ENCODE measurements around the gene CSRP1. TPM values are rescaled to one million over a fixed set of nuclear protein-coding genes. Genes with fewer than 3 reads are reported as not detected.

Gene CSRP1
- total RNA-seq, 1 donor from 2014 or later: 317 TPM

DNA sequence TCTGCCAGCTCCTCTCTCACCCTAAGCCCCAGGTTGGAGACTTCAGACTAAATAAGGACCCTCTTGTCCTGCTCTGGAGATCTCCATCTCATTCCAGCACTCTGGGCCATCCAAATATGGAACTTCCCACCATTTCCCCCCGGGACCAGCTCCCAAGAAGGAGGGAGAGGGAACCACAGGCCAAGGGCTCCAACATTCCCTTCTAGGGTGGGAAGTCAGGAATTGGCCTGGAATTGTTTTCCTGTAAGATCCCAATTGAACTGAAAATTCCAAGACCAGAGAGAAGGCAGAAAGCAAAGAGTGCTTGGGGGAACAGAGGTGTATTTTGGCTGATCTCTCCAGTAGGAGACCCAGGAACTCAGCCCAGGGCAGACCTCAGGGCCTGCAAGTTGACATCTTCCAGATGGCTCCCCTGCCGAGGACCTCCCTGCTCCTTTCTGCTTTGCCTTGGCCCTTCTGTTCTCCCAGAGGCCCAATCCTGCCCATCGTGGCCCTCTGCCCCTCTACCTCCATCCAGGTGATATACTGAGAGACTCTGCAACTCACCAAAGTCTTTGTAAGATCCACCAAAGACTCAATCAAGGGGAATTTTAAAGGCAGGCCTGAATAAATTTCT lies 14.9 kb downstream of the CSRP1 start:
- H3K4me3 ChIP-seq (ENCODE audit: insufficient read depth, low read depth, low read length): no peak overlapping the region
- H3K27ac ChIP-seq (ENCODE audit: low read depth, low read length): no peak overlapping the region
- Mint-ChIP-seq H3K4me3 (ENCODE audit: unreplicated experiment) (peak overlapping the region; percentile 17), H3K4me1 (ENCODE audit: low read depth, unreplicated experiment) (peaks cover 50% of the 10 kb centered on the region), H3K36me3 (ENCODE audit: low read depth, unreplicated experiment) (peaks cover 58% of the 10 kb centered on the region), H3K27ac (ENCODE audit: unreplicated experiment) (no peak overlapping the region), H3K9me3 (ENCODE audit: unreplicated experiment) (peaks cover 2% of the 10 kb centered on the region), H3K27me3 (ENCODE audit: low read depth, unreplicated experiment) (no peaks in the 10 kb centered on the region)
- no peak overlapping the region for H2AFZ ChIP-seq (ENCODE audit: low read depth, low read length)
- TF ChIP-seq, protein P1, sequence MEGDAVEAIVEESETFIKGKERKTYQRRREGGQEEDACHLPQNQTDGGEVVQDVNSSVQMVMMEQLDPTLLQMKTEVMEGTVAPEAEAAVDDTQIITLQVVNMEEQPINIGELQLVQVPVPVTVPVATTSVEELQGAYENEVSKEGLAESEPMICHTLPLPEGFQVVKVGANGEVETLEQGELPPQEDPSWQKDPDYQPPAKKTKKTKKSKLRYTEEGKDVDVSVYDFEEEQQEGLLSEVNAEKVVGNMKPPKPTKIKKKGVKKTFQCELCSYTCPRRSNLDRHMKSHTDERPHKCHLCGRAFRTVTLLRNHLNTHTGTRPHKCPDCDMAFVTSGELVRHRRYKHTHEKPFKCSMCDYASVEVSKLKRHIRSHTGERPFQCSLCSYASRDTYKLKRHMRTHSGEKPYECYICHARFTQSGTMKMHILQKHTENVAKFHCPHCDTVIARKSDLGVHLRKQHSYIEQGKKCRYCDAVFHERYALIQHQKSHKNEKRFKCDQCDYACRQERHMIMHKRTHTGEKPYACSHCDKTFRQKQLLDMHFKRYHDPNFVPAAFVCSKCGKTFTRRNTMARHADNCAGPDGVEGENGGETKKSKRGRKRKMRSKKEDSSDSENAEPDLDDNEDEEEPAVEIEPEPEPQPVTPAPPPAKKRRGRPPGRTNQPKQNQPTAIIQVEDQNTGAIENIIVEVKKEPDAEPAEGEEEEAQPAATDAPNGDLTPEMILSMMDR (IDR thresholded peaks at IDR 0.05; ENCODE audit: insufficient read depth, low read depth, low read length): no peak
- TF ChIP-seq EZH2 (IDR thresholded peaks at IDR 0.05; ENCODE audit: insufficient read depth, low read length): no peak
- H3K79me2 ChIP-seq (ENCODE audit: insufficient read depth, low read length): peaks cover 81% of the 10 kb centered on the region
- DNase-seq (ENCODE audit: low read depth) (no peak), FAIRE-seq (no peak)
- H3K9ac ChIP-seq (ENCODE audit: low read length): no peak overlapping the region
- H3K27me3 ChIP-seq (ENCODE audit: insufficient read depth, low read length): no peaks in the 10 kb centered on the region
- H4K20me1 ChIP-seq (ENCODE audit: insufficient read depth, low read length): peaks cover 96% of the 10 kb centered on the region
- no peaks in the 10 kb centered on the region for H3K9me3 ChIP-seq (ENCODE audit: insufficient read depth, low read depth, low read length)
- H3K36me3 ChIP-seq (ENCODE audit: insufficient read depth, low read length): peaks cover 57% of the 10 kb centered on the region
- no peak overlapping the region for H3K4me2 ChIP-seq (ENCODE audit: low read length)
- peaks cover 60% of the 10 kb centered on the region for H3K4me1 ChIP-seq (ENCODE audit: insufficient read depth, low read length)

DNA sequence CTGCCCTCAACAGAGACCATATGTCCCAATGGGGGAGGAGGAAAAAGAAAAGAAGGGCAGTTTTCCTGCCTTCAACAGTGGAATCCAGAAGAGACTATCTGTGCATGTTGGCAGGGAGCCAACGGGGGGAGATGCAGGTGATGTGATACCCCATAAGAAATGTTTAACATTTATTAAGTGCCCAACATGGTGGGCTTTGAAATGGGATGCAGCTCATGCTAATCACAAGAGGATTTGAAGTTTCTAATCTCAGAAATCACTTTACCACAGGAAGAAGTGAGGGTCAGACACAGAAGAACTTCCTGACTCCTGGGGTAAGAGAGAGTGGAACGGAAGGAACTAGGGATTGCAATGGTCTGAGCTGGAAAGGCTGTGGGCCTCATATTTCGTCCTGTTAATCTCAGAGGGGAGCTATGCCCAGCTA lies 16.2 kb downstream of the CSRP1 start:
- no peak overlapping the region for H3K4me3 ChIP-seq (ENCODE audit: insufficient read depth, low read depth, low read length)
- Mint-ChIP-seq H3K9me3 (ENCODE audit: unreplicated experiment) (peaks cover 2% of the 10 kb centered on the region), H3K4me3 (ENCODE audit: unreplicated experiment) (peak overlapping the region; percentile 34), H3K27ac (ENCODE audit: unreplicated experiment) (peak overlapping the region; percentile 58), H3K27me3 (ENCODE audit: low read depth, unreplicated experiment) (no peaks in the 10 kb centered on the region), H3K36me3 (ENCODE audit: low read depth, unreplicated experiment) (peaks cover 56% of the 10 kb centered on the region), H3K4me1 (ENCODE audit: low read depth, unreplicated experiment) (peaks cover 53% of the 10 kb centered on the region)
- H2AFZ ChIP-seq (ENCODE audit: low read depth, low read length): no peak overlapping the region
- peaks cover 68% of the 10 kb centered on the region for H3K79me2 ChIP-seq (ENCODE audit: insufficient read depth, low read length)
- no peaks in the 10 kb centered on the region for H3K27me3 ChIP-seq (ENCODE audit: insufficient read depth, low read length)
- peaks cover 56% of the 10 kb centered on the region for H3K4me1 ChIP-seq (ENCODE audit: insufficient read depth, low read length)
- peaks cover 66% of the 10 kb centered on the region for H3K36me3 ChIP-seq (ENCODE audit: insufficient read depth, low read length)
- peaks cover 94% of the 10 kb centered on the region for H4K20me1 ChIP-seq (ENCODE audit: insufficient read depth, low read length)
- H3K9me3 ChIP-seq (ENCODE audit: insufficient read depth, low read depth, low read length): no peaks in the 10 kb centered on the region
- FAIRE-seq (no peak), DNase-seq (ENCODE audit: low read depth) (no peak)
- H3K27ac ChIP-seq (ENCODE audit: low read depth, low read length): peak overlapping the region; percentile 10
- TF ChIP-seq EZH2 (IDR thresholded peaks at IDR 0.05; ENCODE audit: insufficient read depth, low read length): no peak
- TF ChIP-seq, protein P1 (IDR thresholded peaks at IDR 0.05; ENCODE audit: insufficient read depth, low read depth, low read length): no peak
- H3K4me2 ChIP-seq (ENCODE audit: low read length): peak overlapping the region; percentile 16
- H3K9ac ChIP-seq (ENCODE audit: low read length): no peak overlapping the region

DNA sequence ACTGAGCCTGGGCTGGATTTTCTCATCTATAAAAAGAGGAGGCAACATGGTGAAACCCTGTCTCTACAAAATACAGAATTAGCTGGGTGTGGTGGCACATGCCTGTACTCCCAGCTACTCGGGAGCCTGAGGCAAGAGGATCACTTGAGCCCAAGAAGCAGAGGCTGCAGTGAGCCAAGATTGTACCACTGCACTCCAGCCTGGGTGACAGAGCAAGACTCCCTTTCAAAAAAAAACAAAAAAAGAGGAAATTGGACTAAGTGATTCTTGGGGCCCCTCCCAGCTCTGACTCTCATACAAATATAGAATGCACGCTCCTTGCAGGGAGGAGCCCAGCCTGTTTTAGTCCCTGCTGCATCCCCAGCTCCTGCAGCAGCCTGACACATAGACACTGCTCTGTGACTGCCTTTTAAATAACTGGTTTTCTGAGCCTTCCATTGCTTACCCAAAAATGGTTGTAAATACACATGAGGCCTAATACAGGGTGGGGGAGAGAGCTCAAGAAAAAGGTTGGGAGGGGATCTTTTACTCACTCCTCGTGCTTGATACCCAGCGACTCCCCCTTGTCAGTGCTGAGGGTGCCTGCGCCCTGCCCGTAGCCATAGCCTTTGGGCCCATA lies 17.2 kb downstream of the CSRP1 start:
- H3K27ac Mint-ChIP-seq (ENCODE audit: unreplicated experiment): peak overlapping the region; percentile 83
- DNase-seq (ENCODE audit: low read depth) (no peak), FAIRE-seq (no peak)
- H3K27me3 ChIP-seq (ENCODE audit: insufficient read depth, low read length): no peaks in the 10 kb centered on the region
- peaks cover 52% of the 10 kb centered on the region for H3K4me1 Mint-ChIP-seq (ENCODE audit: low read depth, unreplicated experiment)
- no peaks in the 10 kb centered on the region for H3K27me3 Mint-ChIP-seq (ENCODE audit: low read depth, unreplicated experiment)
- H2AFZ ChIP-seq (ENCODE audit: low read depth, low read length): no peak overlapping the region
- H3K4me3 Mint-ChIP-seq (ENCODE audit: unreplicated experiment): no peak overlapping the region
- H3K4me2 ChIP-seq (ENCODE audit: low read length): peak overlapping the region; percentile 62
- no peaks in the 10 kb centered on the region for H3K9me3 ChIP-seq (ENCODE audit: insufficient read depth, low read depth, low read length)
- peaks cover 67% of the 10 kb centered on the region for H3K36me3 ChIP-seq (ENCODE audit: insufficient read depth, low read length)
- peaks cover 2% of the 10 kb centered on the region for H3K9me3 Mint-ChIP-seq (ENCODE audit: unreplicated experiment)
- no peak overlapping the region for H3K4me3 ChIP-seq (ENCODE audit: insufficient read depth, low read depth, low read length)
- H3K9ac ChIP-seq (ENCODE audit: low read length): peak overlapping the region; percentile 13
- peak overlapping the region; percentile 59 for H3K27ac ChIP-seq (ENCODE audit: low read depth, low read length)
- H3K4me1 ChIP-seq (ENCODE audit: insufficient read depth, low read length): peaks cover 56% of the 10 kb centered on the region
- H4K20me1 ChIP-seq (ENCODE audit: insufficient read depth, low read length): peaks cover 94% of the 10 kb centered on the region
- H3K79me2 ChIP-seq (ENCODE audit: insufficient read depth, low read length): peaks cover 58% of the 10 kb centered on the region
- no peak for TF ChIP-seq EZH2 (IDR thresholded peaks at IDR 0.05; ENCODE audit: insufficient read depth, low read length)
- TF ChIP-seq, protein P1 (IDR thresholded peaks at IDR 0.05; ENCODE audit: insufficient read depth, low read depth, low read length): no peak
- H3K36me3 Mint-ChIP-seq (ENCODE audit: low read depth, unreplicated experiment): peaks cover 55% of the 10 kb centered on the region

Measured in astrocyte (in vitro differentiated cells and primary cell).